Measurements from ENCODE around the gene FPR2. TPM values are rescaled to one million over a fixed set of nuclear protein-coding genes. Genes with fewer than 3 reads are reported as not detected.

Gene FPR2
- total and polyA plus RNA-seq, 10 of the 15 experiments (the other 5 are each of a cell fraction or from before 2014, with no cell fraction given), result not detected

GRCh38 chr19:51721905-51722304 is 39.1 kb upstream of the FPR2 start:
- Histone ChIP-seq H3K9me3 (replicated peaks; ENCODE audit: control insufficient read depth, insufficient read depth, low read length) (peaks cover 1% of the 10 kb centered on the region; the same call in 1 of the 3 replicates), H3K4me2 (ENCODE audit: control insufficient read depth, insufficient read depth) (no peak overlapping the region), H4K20me1 (ENCODE audit: control insufficient read depth, insufficient read depth) (no peaks in the 10 kb centered on the region), H2AFZ (ENCODE audit: control insufficient read depth, low read depth, low read length) (no peak overlapping the region), H3K27ac (ENCODE audit: control insufficient read depth, insufficient read depth) (no peak overlapping the region), H3K79me2 (ENCODE audit: control insufficient read depth, insufficient read depth, low read length) (no peaks in the 10 kb centered on the region), H3K9ac (ENCODE audit: control insufficient read depth, insufficient read depth, low read length) (no peak overlapping the region), H3K4me1 (ENCODE audit: control insufficient read depth, insufficient read depth, low read length) (no peaks in the 10 kb centered on the region), H3K4me3 (no peak overlapping the region), H3K36me3 (ENCODE audit: control insufficient read depth in 2 of 2, insufficient read depth in 2 of 2, low read length in 1 of 2) (no peaks in the 10 kb centered on the region), H3K27me3 (replicated peaks in 1 of 2; ENCODE audit: control insufficient read depth in 2 of 2, insufficient read depth in 2 of 2, low read length in 1 of 2) (no peaks in the 10 kb centered on the region)
- intact Hi-C loops (cut with micrococcal nuclease; ENCODE audit: unreplicated experiment), result no loop called here
- no peak for FAIRE-seq
- in situ Hi-C loops (cut with MboI), result no loop called here
- ChIA-PET CTCF (no interaction called here), SMC1A (ENCODE audit: uncharacterized antibody, unreplicated experiment) (no interaction called here), POLR2A (no interaction called here), RAD21 (ENCODE audit: unreplicated experiment) (no interaction called here)
- no TSS peak for BruUV-seq (replicated peaks)
- ATAC-seq, result no peak
- DNase-seq (ENCODE audit: low read depth, low spot score), result no peak
- 3% methylated on average over 7 of the region's 7 CpGs for WGBS (ENCODE audit: insufficient coverage, insufficient replicate concordance, low lambda C conversion rate, missing lambda C conversion rate)
- TF ChIP-seq KLF5 (IDR thresholded peaks at IDR 0.05; ENCODE audit: partially characterized antibody) (no peak), ZNF207 (IDR thresholded peaks at IDR 0.05; ENCODE audit: borderline replicate concordance) (no peak), RFX5 (IDR thresholded peaks at IDR 0.05; ENCODE audit: low read depth, low read length) (no peak), ZBTB4 (CRISPR knock-in tag; IDR thresholded peaks at IDR 0.05) (no peak), BHLHE40 (IDR thresholded peaks at IDR 0.05; ENCODE audit: borderline replicate concordance in 1 of 2, low read depth in 2 of 2, low read length in 1 of 2) (no peak), NR2C1 (IDR thresholded peaks at IDR 0.05) (no peak), ETV6 (conservative IDR thresholded peaks at IDR 0.05 in 1 of 2, IDR thresholded peaks at IDR 0.05 in 1 of 2; ENCODE audit: borderline replicate concordance in 1 of 2, low read depth in 1 of 2) (no peak), ZNF24 (IDR thresholded peaks at IDR 0.05) (no peak), HSF1 (IDR thresholded peaks at IDR 0.05; ENCODE audit: low read depth, low read length) (no peak), CREM (IDR thresholded peaks at IDR 0.05; ENCODE audit: low read depth) (no peak), NR2C2 (IDR thresholded peaks at IDR 0.05; ENCODE audit: borderline replicate concordance, control insufficient read depth, insufficient read length, low read depth) (no peak), E2F8 (IDR thresholded peaks at IDR 0.05; ENCODE audit: low read depth, partially characterized antibody) (no peak), MXI1 (IDR thresholded peaks at IDR 0.05; ENCODE audit: low read depth, low read length) (no peak), CHD4 (IDR thresholded peaks at IDR 0.05) (no peak), NFXL1 (IDR thresholded peaks at IDR 0.05; ENCODE audit: borderline replicate concordance) (no peak)

Measured in GM12878 (cell line).